ENCODE data around the gene VPS4B.

DNA sequence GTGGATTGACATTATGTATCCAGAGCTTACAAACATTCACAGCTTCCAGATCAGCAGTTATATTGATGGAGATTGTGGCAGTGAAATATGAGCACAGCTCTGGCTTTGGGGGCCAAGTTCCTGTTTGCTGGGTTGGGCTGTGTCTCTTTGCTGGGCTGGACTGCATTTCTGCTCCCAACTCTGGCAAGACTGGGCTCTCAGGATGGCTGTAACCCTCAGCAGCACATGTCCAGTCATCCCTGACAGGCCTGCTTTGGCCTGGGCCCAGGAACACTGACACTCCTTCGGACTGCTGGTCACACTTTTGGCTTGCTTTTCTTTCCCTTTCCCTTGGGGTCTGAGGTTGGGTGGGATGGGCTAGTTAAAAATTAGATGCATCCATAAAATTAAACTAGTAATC lies 17.9 kb upstream of the VPS4B start:
- TF ChIP-seq CTCF (IDR thresholded peaks at IDR 0.05; ENCODE audit: insufficient read depth, low read length): no peak
- TF ChIP-seq POLR2AphosphoS5 (IDR thresholded peaks at IDR 0.05; ENCODE audit: low read depth): no peak
- TF ChIP-seq, protein P1, sequence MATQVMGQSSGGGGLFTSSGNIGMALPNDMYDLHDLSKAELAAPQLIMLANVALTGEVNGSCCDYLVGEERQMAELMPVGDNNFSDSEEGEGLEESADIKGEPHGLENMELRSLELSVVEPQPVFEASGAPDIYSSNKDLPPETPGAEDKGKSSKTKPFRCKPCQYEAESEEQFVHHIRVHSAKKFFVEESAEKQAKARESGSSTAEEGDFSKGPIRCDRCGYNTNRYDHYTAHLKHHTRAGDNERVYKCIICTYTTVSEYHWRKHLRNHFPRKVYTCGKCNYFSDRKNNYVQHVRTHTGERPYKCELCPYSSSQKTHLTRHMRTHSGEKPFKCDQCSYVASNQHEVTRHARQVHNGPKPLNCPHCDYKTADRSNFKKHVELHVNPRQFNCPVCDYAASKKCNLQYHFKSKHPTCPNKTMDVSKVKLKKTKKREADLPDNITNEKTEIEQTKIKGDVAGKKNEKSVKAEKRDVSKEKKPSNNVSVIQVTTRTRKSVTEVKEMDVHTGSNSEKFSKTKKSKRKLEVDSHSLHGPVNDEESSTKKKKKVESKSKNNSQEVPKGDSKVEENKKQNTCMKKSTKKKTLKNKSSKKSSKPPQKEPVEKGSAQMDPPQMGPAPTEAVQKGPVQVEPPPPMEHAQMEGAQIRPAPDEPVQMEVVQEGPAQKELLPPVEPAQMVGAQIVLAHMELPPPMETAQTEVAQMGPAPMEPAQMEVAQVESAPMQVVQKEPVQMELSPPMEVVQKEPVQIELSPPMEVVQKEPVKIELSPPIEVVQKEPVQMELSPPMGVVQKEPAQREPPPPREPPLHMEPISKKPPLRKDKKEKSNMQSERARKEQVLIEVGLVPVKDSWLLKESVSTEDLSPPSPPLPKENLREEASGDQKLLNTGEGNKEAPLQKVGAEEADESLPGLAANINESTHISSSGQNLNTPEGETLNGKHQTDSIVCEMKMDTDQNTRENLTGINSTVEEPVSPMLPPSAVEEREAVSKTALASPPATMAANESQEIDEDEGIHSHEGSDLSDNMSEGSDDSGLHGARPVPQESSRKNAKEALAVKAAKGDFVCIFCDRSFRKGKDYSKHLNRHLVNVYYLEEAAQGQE (IDR thresholded peaks at IDR 0.05; ENCODE audit: insufficient replicate concordance, low read depth): no peak
- no peak for TF ChIP-seq GABPA (IDR thresholded peaks at IDR 0.05; ENCODE audit: low read depth)
- TF ChIP-seq SPI1 (IDR thresholded peaks at IDR 0.05; ENCODE audit: borderline replicate concordance, low read depth): no peak
